Brain pericyte (primary cell): ENCODE results near the gene OCA2.

Experiments
- DNase-seq: peaks from one replicate; pipeline ENCODE4 v3.0.0-alpha.2; 2012; ENCODE audit warnings: low read depth, low spot score

The OCA2 gene

GRCh38 chr15:27949089-27949488, 150.0 kb downstream of the OCA2 start:
- DNase-seq: no peak

DNA sequence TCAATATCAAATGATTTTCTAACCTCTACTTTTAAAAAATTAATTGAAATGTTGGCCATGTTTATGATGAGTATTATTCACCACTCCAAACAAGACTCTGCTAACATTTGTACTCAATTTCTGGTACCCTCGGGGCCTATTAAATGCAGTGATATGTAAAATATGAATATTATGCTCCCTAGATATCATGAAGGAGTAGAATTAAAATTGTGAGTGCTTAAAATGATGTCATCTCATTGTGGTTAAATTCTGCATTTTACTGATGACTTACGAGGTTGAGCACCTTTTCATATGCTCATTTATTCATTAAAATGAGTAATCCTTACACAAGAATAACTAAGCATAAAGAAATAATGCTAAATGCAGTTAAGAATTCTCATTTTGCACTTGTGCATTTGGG, 159.9 kb downstream of the OCA2 start:
- no peak for DNase-seq

- DNase-seq: no peak
Measured at GRCh38 chr15:27937851-27938250, 161.3 kb downstream of the OCA2 start.

DNA sequence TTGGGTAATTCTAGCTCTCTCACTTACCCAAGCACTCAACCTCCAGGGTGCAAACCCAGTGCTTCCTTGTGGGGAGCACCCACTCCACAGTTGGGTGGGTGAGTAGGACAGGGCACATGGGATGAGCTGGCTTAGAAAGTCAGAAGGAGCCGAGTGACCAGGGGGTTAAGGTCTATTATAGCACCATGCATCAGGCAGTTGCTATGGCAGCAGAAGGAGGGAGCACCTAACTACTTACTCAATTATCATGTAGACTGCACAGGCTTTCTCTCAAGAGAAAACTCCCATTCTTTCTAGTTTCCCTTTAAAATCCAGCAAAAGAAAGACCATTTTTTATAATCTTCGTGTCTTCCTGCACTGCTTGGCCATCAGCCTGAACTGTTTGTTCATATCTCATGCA, 163.0 kb downstream of the OCA2 start:
- no peak for DNase-seq

DNA sequence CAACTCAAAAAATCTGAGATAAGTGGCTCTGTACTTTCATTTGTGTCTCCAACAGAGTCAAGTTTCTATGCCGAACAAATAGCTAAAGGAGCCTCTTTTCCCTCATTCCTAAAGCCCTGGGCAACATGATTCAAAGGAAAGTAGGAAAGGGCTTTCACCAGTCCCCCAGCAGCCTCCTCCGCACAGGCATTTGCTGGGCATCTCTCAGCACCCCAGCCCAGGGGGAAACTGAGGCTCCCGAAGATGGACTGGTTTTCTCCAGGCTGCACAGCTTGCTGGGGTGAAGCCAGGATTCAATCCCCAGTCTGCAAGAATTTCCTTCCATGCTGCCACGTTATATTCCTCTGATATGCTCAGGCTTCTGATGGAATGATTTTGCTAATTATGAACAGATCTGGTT, 163.8 kb downstream of the OCA2 start:
- no peak for DNase-seq

GRCh38 chr15:27934782-27935181, 164.3 kb downstream of the OCA2 start:
- no peak for DNase-seq

- DNase-seq: no peak
Measured at GRCh38 chr15:27933562-27933961, 165.6 kb downstream of the OCA2 start.

DNA sequence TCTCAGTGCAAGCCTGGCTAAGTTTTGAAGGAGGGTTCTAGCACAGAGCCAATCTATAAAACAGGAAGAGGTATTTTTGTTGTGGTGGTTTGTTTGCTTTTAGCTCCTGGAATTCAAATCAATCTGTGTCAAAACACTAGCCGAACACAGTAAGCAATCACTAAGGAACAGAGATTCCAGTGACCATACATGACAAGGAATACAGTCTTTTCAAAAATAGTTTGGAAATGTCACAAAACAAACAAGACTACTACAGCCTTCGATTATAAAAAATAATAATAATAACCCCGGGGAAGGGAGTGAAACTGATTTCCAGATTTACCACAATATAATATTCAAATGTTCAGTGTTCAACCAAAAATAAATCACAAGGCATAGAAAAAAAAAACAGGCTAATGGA, 166.5 kb downstream of the OCA2 start:
- no peak for DNase-seq

DNA sequence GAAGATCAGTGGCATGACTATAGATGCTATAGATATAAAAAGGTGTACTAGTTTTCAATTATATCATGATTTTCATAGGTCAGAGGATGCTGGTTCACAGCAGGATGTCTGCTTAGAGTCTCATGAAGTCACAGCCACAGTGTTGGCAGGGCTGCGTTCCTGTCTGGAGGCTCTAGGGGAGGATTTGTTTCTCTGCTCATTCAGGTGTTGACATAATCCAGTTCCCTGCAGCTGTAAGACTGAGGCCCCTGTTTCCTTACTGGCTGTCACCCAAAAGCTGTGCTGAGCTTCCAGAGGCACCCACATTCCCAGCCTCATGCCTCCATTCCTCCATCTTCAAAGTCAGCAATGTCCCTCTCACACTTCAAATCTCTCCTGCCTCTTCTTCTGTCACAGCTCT, 170.7 kb downstream of the OCA2 start:
- no peak for DNase-seq

DNA sequence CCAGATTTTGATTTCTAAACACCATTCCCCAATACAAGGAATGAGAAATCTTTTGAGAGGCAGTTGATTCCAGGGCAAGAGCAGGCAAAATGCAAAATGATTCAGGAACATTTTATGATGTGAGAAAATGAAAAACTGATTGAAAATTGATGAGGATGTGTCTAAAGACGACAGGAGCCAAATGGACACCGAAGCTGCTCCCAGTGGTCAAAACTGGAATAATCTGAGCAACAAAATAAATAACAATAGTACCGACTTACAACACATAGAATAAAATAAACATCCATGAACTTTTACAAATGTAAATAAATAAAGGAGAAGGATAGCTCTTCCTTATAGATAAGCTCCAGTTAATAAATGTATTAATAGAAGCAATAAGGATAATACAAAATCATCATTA, 186.8 kb downstream of the OCA2 start:
- DNase-seq: no peak

DNA sequence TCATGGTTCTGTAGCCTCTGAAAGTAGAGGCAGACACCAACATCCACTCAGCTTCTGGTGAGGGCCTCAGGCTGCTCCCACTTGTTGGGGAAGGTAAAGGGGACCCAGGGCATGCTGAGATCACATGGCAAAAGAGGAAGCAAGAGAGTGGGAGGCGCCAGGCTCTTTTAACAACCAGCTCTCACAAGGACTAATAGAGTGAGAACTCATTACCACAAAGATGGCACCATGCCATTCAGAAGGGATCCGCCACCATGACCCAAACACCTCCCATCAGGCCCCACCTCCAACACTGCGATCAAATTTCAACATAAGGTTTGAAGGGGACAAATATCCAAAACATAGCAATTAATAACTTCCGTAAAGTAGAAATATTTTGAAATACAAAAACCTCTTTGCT, 192.3 kb downstream of the OCA2 start:
- no peak for DNase-seq

- no peak for DNase-seq
Measured at GRCh38 chr15:27903405-27903804, 195.7 kb downstream of the OCA2 start.

GRCh38 chr15:27902680-27903385, 196.3 kb downstream of the OCA2 start:
- no peak for DNase-seq

- no peak for DNase-seq
Measured at GRCh38 chr15:27899583-27900285, 199.4 kb downstream of the OCA2 start.

DNA sequence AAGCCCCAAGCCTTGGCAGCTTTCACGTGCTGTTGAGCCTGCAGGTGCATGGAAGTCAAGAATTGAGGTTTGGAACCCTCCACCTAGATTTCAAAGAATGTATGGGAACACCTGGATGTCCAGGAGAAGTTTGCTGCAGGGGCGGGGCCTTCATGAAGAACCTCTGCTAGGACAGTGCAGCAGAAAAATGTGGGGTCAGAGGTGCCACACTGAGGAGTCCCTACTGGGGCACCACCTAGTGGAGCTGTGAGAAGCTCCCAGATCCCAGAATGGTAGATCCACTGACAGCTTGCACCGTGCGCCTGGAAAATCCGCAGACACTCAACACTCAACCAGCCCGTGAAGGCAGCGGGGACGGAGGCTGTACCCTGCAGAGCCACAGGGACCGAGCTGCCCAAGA, 201.6 kb downstream of the OCA2 start:
- DNase-seq: no peak

DNA sequence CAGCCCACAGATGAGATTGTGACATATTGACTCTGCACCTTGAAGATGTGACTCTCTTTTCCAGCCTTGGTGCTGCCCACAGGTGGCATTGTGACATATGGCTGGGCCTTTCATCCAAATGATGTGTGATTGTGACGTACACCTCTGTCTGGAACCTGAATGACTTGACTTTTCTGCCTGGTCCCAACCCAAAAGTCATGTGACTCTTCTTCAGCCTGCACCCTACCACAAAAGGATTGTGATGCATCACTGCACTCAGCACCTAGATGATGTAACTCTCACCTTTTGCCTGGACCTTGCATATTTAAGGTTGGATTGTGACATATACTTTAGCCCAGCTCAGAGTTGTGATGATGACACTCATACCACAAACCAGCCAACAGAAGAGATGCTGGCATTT, 204.5 kb downstream of the OCA2 start:
- no peak for DNase-seq

DNA sequence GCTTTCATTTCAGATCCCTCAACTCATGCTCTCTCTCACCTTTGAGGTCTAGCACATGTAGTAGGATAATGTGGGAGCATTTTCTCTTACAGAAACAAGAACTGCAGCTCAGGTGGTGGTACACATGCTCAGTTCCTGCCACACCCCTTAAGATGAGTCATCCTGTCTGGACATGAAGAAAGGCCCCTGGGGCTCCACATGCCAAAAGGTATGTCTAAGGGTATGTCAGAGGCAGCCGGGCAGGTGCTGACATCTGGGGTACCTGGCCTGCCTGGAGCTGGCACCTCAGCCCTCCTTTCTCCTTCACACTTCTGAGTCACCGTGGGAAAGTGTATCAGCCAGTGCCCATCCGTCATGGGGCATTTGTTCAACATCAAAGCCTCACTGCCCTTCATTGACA, 209.9 kb downstream of the OCA2 start:
- DNase-seq: no peak

DNA sequence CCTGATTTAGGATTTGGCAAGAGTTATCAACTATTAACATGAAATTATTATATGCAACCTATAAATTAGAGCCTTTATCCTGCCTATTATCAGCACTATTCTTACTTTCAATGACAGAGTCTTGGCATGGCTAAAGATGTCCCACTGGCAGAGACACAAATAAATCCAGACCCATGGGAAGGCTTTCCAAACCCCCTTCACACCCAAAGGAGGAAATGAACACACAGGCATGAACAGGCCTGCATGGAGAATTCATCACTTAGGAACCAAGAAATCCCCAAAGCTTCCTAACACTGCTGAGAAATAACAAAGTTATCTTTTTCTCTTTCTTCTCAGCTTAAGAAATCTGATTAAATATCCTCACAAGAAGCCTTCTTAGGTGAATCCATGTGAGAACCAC, 213.9 kb downstream of the OCA2 start:
- no peak for DNase-seq

DNA sequence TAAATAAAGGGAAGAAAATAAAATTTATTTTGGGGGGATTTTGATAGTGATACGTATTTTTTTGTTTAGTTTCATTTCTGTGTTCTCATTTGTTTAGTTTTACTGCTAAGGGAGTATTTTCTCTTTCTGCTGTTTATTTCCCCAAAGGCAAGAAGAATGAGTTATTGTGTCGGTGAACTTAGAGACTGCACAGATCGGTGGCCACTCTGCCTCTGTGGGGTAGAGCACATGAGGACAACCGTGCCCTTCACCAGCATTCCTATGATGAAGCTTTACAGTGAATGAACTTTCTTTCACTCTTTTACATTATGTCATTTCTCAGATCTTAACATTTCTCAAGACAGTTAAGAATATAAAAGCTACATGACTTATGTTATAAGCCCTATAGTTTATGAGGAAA, 214.4 kb downstream of the OCA2 start:
- no peak for DNase-seq

DNA sequence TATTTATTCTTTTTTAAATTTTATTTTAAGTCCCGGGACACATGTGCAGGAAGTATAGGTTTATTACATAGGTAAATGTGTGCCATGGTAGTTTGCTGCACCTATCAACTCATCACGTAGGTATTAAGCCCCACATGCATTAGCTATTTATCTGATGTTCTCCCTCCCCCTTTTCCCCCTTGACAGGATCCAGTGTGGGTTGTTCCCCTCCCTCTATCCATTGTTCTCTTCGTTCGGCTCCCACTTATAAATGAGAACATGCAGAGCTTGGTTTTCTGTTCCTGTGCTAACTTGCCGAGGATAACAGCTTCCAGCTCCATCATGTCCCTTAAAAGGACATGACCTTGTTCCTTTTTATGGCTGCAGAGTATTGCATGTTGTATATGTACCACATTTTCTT, 220.3 kb downstream of the OCA2 start:
- DNase-seq: no peak

DNA sequence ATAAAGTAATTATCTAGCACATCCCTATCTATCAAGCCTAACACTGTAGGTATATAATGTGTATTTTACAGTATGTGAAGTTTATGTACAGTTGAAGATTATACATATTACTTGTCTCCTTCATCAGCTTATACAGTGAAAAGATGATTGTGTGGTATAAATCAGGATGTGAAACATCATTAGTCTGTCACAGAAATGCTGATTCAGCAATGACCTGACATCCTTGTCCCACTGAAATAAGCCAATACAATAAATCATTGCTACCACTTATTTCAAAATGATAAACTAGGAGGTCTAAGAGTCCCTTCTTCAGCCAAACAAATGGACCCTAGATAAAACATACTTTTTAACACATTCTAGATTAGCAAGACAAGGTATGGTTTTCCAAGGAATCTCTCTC, 225.3 kb downstream of the OCA2 start:
- no peak for DNase-seq

DNA sequence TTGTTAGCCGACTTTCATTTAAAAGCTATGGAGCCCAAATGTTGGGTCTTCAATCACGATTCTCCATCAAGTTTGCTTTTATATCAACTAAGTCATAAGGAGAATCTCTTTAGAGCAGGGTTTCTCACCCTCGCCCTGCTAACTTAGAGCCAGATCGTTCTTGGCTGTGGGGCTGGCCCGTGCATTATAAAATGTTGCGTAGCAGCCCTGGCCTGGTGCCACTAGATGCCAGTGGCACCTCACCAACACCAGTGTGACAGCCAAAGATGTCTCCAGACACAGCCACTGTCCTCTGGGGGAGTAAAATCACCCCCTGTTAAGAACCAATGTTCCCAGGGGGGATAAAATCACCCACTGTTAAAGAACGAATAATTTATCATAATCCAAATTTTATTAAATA, 226.1 kb downstream of the OCA2 start:
- no peak for DNase-seq

DNA sequence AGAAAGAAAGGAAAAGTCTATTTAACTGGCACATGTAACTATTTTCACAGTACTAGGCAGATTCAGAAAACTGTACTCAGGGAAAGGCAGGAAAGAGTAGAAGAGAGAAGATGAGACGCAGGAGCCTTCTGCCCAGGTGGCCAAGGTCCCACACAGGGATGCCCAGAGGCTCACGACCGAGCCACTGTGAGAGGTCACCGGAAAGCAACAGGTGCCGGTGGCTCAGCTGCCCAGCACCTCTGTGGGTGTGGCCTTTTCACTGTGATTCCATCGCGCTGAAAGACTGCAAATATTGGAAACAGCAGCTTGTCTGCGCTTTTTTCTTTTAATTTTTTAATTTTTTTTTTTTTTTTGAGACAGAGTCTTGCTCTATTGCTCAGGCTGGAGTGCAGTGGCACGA, 226.8 kb downstream of the OCA2 start:
- no peak for DNase-seq

DNA sequence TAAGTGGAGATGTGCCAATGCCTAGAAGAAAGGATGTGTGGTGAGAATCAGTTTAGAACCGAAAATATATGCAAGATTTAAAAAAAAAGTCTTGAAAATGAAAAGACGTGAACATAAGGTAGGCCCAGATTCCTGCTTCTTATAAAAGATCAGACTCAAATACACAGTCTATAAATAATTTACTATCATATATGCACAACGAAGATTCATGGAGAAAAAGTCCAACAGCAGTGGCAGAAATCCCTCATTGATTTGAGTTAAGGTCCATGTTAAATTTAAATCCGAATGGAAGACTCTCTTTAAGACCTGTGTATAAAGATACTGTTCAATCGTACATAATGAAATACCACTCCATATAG, 227.2 kb downstream of the OCA2 start:
- DNase-seq: no peak
